GM20431 (cell line): ENCODE data around the gene RAPGEF1.

Source experiments
- in situ Hi-C: fragments of 300-500 bp; cut with MseI, MboI; formaldehyde crosslinking; loops from one replicate; pipeline ENCODE4 v1.15.0; 2020; ENCODE audit warnings: low sequenced_read_pairs; ENCODE audit not compliant: unreplicated experiment

RAPGEF1 gene

GRCh38 chr9:131631306-131631705 is 108.6 kb downstream of the RAPGEF1 start:
- in situ Hi-C loops = no loop called here

- in situ Hi-C loops = no loop called here
Measured at GRCh38 chr9:131630205-131630831, 109.6 kb downstream of the RAPGEF1 start.

GRCh38 chr9:131629825-131630204 is 110.1 kb downstream of the RAPGEF1 start:
- in situ Hi-C loops = no loop called here

- in situ Hi-C loops = no loop called here
Measured at GRCh38 chr9:131629226-131629500, 110.7 kb downstream of the RAPGEF1 start.

GRCh38 chr9:131628459-131629225 is 111.2 kb downstream of the RAPGEF1 start:
- in situ Hi-C loops = no loop called here

GRCh38 chr9:131627648-131628458 is 112.0 kb downstream of the RAPGEF1 start:
- in situ Hi-C loops = no loop called here

GRCh38 chr9:131627326-131627647 is 112.6 kb downstream of the RAPGEF1 start:
- in situ Hi-C loops = no loop called here

DNA sequence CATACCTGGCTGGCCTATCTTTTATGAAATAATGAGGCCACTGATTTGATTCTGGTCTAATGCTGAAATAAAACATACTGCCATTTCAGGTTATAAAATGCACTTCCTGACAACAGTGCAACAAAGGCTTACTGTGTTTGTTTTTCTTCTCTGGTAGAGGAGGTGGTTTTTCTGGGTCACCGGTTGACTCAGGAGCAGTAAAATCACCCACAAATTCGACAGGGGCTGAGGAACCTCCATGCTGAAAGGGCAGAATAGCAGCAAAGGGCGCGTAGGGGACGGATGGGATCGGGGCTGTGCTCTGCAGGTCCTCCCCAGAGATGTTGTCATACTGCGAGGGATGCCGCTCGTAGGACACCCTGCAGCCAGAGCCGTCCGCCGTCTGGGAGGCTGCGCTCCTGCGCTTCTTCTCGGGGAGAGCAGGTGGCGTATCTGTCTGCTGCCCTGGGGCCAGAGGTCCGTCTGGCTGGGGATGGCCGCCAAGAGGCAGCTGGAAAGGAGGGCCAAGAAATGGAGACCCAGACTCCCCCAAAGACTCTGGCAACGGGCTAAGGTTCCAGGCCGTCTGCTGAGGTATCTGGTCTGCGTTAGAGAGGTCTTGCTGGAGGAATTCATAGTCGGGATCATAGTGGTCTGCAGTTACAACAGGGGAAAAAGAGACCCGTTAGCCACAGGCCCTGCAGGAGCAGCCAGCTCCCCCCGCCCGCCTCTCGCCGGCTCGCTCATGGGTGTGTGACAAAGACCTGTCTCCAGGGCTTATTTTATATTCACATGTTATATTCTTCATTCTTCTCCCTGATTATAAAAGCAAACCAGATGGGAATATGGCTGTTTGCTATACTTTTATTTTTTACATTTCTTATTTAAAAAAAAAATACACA is 113.8 kb downstream of the RAPGEF1 start:
- in situ Hi-C loops = no loop called here

DNA sequence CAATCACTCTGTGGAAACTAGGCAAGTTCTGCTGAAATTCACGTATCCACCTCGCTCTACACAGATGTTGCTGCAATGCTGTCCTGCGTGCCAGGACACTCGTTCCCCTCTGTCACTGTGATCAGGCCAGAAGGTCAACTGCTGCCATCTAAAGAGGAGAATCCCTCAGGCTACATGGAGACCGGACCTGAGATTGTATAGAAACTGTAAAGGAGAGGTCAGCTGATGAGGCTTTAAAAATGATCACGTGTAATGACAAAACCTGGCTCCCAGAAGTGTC is 114.4 kb downstream of the RAPGEF1 start:
- in situ Hi-C loops = no loop called here

DNA sequence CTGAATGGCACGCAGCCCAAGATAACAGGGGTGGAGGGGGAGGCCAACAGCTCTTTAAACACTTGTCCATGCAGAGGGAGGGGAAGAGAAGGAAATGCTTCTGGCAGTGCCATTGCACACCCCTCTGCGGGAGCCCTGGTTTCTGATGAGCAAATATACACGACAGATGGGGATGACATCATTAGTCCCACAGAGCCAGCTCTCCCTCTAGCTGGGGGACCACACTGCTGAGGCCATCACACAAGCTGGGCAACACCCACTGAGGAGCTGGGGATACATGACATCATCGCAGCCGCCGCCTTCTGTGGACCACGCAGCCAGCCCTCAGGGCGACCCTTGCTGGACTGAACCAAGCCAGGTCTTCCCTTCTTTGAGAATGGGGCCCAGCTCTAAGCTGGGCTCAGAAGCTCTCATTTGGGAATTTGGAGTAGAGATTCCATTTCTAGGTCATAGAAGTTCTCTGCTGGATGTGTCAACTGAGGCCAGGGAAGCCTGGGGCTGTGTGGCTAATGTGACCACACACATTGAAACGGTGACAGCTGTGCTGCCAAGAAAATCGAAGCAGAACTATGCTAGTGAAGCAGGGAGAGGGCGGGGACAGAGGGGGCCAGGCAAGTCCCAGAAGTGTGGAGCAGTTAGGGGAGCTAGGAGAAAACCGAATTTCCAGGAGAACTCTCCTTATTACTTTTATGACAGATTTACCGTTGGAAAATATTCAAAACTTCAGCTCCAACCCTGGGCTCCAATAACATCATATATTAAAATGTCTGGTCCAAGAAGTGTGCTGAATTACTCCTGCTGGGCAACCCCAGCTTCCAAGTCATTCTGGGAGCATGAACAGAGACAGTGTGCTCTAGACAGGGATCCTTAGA is 115.0 kb downstream of the RAPGEF1 start:
- in situ Hi-C loops = no loop called here

DNA sequence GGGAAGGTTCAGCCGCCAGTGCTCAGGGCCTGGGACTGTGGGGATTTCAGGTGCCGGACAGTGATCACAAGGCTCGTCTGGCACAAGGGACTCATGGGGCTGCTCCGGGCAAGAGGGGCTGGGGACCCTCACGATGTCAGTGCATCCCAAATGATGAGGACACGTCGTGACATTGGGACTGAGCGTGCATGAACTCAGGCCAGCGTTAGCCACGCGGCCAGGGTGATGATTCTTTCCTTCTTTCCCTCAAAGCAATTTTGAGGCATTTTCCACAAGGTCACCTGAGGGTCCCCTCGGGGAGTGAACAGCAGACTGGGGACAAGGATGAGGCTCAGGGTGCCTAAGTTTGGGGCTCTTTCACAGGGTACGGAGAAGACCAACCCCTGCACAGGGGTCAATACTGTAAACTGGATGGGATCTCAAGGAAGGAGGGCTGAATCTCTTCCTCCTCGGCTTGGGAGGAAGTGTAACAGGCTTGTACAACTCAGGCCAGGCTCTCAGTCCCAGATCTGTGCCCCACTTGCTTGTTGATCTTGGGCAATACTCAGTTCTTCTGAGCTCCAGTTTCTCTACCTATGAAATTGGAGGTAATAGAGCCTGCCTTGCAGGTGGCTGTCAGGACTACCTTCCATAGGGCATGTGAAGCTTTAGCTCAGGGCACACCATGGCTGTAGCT is 116.1 kb downstream of the RAPGEF1 start:
- in situ Hi-C loops = no loop called here

DNA sequence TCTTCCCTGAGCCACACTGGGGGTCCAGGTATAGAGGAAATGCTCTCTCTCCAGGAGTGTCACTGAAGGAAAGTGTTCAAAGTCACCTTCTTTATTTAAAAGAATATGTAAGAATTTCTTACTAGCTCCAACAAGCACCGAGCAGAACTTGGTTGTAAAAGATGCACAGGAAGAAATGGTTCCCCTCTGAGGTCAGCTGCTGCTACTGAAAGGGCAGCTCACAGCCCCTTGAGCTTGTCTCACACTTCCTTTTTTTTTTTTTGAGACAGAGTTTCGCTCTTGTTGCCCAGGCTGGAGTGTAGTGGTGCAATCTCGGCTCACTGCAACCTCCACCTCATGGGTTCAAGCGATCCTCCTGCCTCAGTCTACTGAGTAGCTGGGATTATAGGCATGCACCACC is 117.4 kb downstream of the RAPGEF1 start:
- in situ Hi-C loops = no loop called here

DNA sequence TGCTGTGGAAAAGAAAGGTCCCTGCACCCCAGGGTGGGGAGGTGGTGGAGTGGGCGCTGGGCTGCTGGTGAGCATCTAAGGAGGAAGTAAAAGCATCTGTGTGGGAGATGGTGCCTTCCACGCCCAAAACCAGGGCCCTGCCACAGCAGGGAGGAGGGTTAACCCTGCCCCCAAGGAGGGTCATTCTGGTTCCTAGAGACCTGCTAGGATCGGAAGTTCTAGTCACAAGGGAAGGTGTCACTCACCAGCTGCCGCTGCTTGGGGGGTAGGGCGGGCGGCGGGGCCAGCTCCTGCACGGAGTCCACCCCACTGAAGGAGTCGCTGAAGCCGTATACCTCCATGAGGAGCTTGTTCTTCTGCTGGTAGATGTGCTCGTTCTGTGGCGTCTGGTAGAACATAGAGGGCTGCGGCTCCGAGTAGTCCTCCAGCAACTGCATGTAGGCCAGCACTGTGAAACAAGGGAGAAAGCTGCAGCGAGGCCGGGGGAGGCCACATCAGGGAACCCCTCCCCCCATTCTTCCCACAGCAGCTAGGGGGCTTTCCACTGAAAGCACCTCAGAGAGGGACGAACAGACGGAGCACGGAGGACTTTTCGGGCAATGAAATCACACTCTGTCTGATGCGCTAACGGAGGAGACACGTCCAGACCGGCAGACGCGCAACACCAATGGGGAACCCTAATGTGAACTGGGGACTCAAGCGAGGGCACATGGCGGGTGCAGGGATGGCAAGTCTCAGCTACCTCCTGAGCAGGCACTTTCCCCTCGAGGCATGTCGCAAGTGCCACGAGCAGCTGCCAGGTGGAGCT is 118.1 kb downstream of the RAPGEF1 start:
- in situ Hi-C loops = no loop called here

DNA sequence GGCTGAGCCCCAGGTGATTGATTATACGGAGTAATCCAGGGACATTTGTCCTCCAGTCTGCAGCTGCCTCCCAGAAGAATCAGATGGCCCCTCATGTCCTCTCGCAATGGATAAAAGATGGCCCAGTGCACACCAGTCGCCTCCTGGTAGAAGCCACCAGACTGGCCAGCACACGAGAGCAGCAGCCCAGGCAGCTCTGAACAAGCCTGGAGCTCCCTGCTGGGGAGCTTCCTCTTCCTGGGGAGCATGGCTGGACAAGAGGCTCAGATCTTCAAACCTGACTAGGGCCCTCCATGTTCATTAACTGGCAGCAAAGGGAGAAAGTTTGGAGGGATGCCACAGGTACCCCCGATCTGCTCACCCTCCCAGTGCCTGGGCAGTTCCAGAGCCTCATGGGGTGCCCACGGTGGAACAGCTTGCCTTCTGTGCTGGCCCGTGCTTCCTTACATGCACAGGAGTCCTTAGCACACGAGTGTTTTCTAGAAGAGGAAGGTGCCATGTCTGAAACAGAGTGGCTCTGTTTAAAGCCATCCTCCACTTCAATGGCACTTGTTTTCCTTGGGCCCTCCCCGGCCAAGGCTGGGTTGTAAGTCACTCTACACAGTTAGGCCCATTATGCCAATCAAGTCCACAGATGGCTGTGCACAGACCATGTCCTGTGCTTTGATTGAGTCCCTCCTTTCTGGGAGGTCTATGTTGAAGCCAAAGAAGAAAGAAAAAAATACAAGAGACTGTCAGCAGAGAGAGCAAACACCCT is 118.9 kb downstream of the RAPGEF1 start:
- in situ Hi-C loops = no loop called here

GRCh38 chr9:131619680-131620079 is 120.2 kb downstream of the RAPGEF1 start:
- in situ Hi-C loops = no loop called here

GRCh38 chr9:131618785-131619184 is 121.1 kb downstream of the RAPGEF1 start:
- in situ Hi-C loops = no loop called here

GRCh38 chr9:131618071-131618479 is 121.8 kb downstream of the RAPGEF1 start:
- in situ Hi-C loops = no loop called here

- in situ Hi-C loops = no loop called here
Measured at GRCh38 chr9:131617611-131618010, 122.3 kb downstream of the RAPGEF1 start.
